K562 (cell line): ENCODE measurements around the gene ESD. TPM values are rescaled to one million over a fixed set of nuclear protein-coding genes. Genes with fewer than 3 reads are reported as not detected.
A peak's percentile ranks its signal among the peaks of the same experiment; 100 is the strongest.

Experiments
- ADNP ChIP-seq: fragments of 200-800 bp; sonication (Bioruptor generic); IDR thresholded peaks from 2 replicates; pipeline ENCODE4 v1.6.1; 2016; ENCODE audit warnings: missing genetic modification characterization, missing compliant biosample characterization
- ARID3A ChIP-seq: IDR thresholded peaks from 2 replicates; pipeline ENCODE4 v1.6.1; 2012; ENCODE audit warnings: low read depth, low read length, improper control_type of control experiment, borderline replicate concordance
- CREM ChIP-seq: IDR thresholded peaks from 2 replicates; pipeline ENCODE4 v1.6.1; 2014; ENCODE audit warnings: antibody characterized with exemption, low read depth
- FOSL1 ChIP-seq: fragments of 200-800 bp; sonication (Bioruptor generic); conservative IDR thresholded peaks from 2 replicates; pipeline ENCODE4 v1.6.1; 2016; ENCODE audit warnings: missing genetic modification characterization, missing compliant biosample characterization
- FOXJ2 ChIP-seq: fragments of 200-800 bp; sonication (Bioruptor generic); IDR thresholded peaks from 2 replicates; pipeline ENCODE4 v1.6.1; 2016; ENCODE audit warnings: missing genetic modification characterization, missing compliant biosample characterization
- HMG20B ChIP-seq: fragments of 250-450 bp; sonication (Bioruptor Pico); IDR thresholded peaks from 2 replicates; pipeline ENCODE4 v1.5.0; 2021; ENCODE audit warnings: mild to moderate bottlenecking
- MAFF ChIP-seq: IDR thresholded peaks from 2 replicates; pipeline ENCODE4 v1.6.1; 2012; ENCODE audit warnings: low read length, improper control_type of control experiment
- MEF2A ChIP-seq: IDR thresholded peaks from 2 replicates; pipeline ENCODE4 v1.6.1; 2011; ENCODE audit warnings: low read depth, mild to moderate bottlenecking, low read length, moderate library complexity; ENCODE audit not compliant: control insufficient read depth
- PPARD ChIP-seq: fragments of 250-450 bp; sonication (Bioruptor Pico); IDR thresholded peaks from 2 replicates; pipeline ENCODE4 v1.8.0; 2022; ENCODE audit warnings: inconsistent platforms, mild to moderate bottlenecking, moderate library complexity
- RBM34 ChIP-seq: fragments of 200-400 bp; formaldehyde crosslinking; IDR thresholded peaks from 2 replicates; pipeline ENCODE4 v1.6.1; 2018; ENCODE audit warnings: low read length, borderline replicate concordance; ENCODE audit not compliant: insufficient read depth
- THRB ChIP-seq: fragments of 450-650 bp; formaldehyde crosslinking; conservative IDR thresholded peaks from 2 replicates; pipeline ENCODE4 v1.4.0; 2022; ENCODE audit warnings: mild to moderate bottlenecking, missing genetic modification characterization
- YBX1 ChIP-seq: fragments of 450-650 bp; IDR thresholded peaks from 2 replicates; pipeline ENCODE4 v1.7.1; 2016; ENCODE audit warnings: mild to moderate bottlenecking
- ZNF175 ChIP-seq: fragments of 200-800 bp; sonication (Bioruptor generic); IDR thresholded peaks from 2 replicates; pipeline ENCODE4 v1.6.1; 2016; ENCODE audit warnings: low read depth, mild to moderate bottlenecking, missing genetic modification characterization, missing compliant biosample characterization
- ZNF639 ChIP-seq, 2 experiments: fragments of 200-800 bp in 1 of 2; sonication (Bioruptor generic) in 1 of 2; sonication (generic) in 1 of 2; formaldehyde crosslinking in 1 of 2; IDR thresholded peaks in 1 of 2; conservative IDR thresholded peaks in 1 of 2; 2 replicates each; pipeline versions ENCODE4 v1.5.0 to v1.6.1; 2016 to 2020; ENCODE audit warnings: missing compliant biosample characterization in 1 of 2, missing genetic modification characterization in 1 of 2, missing genetic modification reagents in 1 of 2
- polyA plus RNA-seq, 8 experiments: library from polyadenylated mRNA; depleted of rRNA in 4 of 8; stranded (reverse) in 5 of 8; unstranded in 3 of 8; fragments of >200 nt; fragmentation: Nextera tagmentation in 2 of 8; fragmentation: Illumina TruSeq in 1 of 8; extraction: Ambion mirVana in 2 of 8; extraction: Trizol in 1 of 8; gene quantifications; 2 replicates each; pipeline versions ENCODE4 v1.2.1 to v1.2.3, GENCODE V29; 2011 to 2014; ENCODE audit warnings: inconsistent platforms in 1 of 8, missing spikeins in 1 of 8
- total RNA-seq, 7 experiments: library from RNA; depleted of rRNA in 6 of 7; stranded (reverse); fragments of >200 nt in 6 of 7; fragmentation: Illumina TruSeq in 2 of 7; extraction: Trizol in 2 of 7; gene quantifications; 2 replicates each; pipeline versions ENCODE4 v1.2.1 to v1.2.3, GENCODE V29; 2011 to 2021; ENCODE audit warnings: low replicate concordance in 1 of 7
- TF ChIP-seq, protein P1 (sequence below): sonication (generic); formaldehyde crosslinking; IDR thresholded peaks from 2 replicates; pipeline ENCODE4 v1.8.0; 2022; ENCODE audit warnings: missing genetic modification reagents, mild to moderate bottlenecking, moderate library complexity, borderline replicate concordance
- TF ChIP-seq, protein P2 (sequence below): fragments of 250-450 bp; sonication (Bioruptor Pico); IDR thresholded peaks from 2 replicates; pipeline ENCODE4 v1.4.0; 2020; ENCODE audit warnings: borderline replicate concordance

Gene ESD
- total and polyA plus RNA-seq, 9 of the 15 experiments (the other 6 are each of a cell fraction or from before 2014, with no cell fraction given), result 88.9 to 402 (median 232) TPM

GRCh38 chr13:46796515-46797474, at the start of gene ESD (continued):
- TF ChIP-seq MEF2A (no peak), RBM34 (no peak), ZNF639 (CRISPR knock-in tag; conservative IDR thresholded peaks at IDR 0.05 in 1 of 2, IDR thresholded peaks at IDR 0.05 in 1 of 2) (peak in 1 of 2 experiments; percentile 52; a peak in 1 of 4 replicates), CREM (peak; percentile 27; the same call in 1 of the 2 replicates), YBX1 (no peak), ARID3A (no peak), HMG20B (CRISPR knock-in tag) (no peak), THRB (CRISPR knock-in tag) (no peak), MAFF (no peak), ZNF175 (no peak), PPARD (CRISPR knock-in tag) (no peak), FOSL1 (tag) (no peak), FOXJ2 (tag) (no peak), ADNP (tag) (no peak)
- TF ChIP-seq, protein P1, sequence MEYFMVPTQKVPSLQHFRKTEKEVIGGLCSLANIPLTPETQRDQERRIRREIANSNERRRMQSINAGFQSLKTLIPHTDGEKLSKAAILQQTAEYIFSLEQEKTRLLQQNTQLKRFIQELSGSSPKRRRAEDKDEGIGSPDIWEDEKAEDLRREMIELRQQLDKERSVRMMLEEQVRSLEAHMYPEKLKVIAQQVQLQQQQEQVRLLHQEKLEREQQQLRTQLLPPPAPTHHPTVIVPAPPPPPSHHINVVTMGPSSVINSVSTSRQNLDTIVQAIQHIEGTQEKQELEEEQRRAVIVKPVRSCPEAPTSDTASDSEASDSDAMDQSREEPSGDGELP, result peak; percentile 67
- TF ChIP-seq, protein P2, sequence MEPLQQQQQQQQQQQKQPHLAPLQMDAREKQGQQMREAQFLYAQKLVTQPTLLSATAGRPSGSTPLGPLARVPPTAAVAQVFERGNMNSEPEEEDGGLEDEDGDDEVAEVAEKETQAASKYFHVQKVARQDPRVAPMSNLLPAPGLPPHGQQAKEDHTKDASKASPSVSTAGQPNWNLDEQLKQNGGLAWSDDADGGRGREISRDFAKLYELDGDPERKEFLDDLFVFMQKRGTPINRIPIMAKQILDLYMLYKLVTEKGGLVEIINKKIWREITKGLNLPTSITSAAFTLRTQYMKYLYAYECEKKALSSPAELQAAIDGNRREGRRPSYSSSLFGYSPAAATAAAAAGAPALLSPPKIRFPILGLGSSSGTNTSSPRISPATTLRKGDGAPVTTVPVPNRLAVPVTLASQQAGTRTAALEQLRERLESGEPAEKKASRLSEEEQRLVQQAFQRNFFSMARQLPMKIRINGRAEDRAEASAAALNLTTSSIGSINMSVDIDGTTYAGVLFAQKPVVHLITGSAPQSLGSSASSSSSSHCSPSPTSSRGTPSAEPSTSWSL, result no peak
